Dendritic cell treated with granulocyte-macrophage colony-stimulating factor and Interleukin-4, amounts not matched to agents 40 ng/mL and 50 ng/mL, for 4 days (primary cell): ENCODE measurements around the gene ATF2.

Experiments
- H3K27ac Mint-ChIP-seq: one replicate; pipeline ENCODE4 v1.8.0; 2022; ENCODE audit warnings: mild to moderate bottlenecking, mixed read lengths
- H3K27me3 Mint-ChIP-seq: one replicate; pipeline ENCODE4 v1.8.0; 2022; ENCODE audit warnings: mild to moderate bottlenecking, mixed read lengths
- H3K36me3 Mint-ChIP-seq: one replicate; pipeline ENCODE4 v1.8.0; 2022; ENCODE audit warnings: low read depth, mixed read lengths
- H3K4me1 Mint-ChIP-seq: one replicate; pipeline ENCODE4 v1.8.0; 2022; ENCODE audit warnings: low read depth, mixed read lengths
- H3K4me3 Mint-ChIP-seq: one replicate; pipeline ENCODE4 v1.8.0; 2022; ENCODE audit warnings: mild to moderate bottlenecking, moderate library complexity, mixed read lengths
- H3K9me3 Mint-ChIP-seq: one replicate; pipeline ENCODE4 v1.8.0; 2022; ENCODE audit warnings: mixed read lengths
- intact Hi-C: fragments of 100-400 bp; cut with micrococcal nuclease; formaldehyde crosslinking; loops from one replicate; pipeline ENCODE4 v1.15.0; 2022

Gene ATF2, protein sequence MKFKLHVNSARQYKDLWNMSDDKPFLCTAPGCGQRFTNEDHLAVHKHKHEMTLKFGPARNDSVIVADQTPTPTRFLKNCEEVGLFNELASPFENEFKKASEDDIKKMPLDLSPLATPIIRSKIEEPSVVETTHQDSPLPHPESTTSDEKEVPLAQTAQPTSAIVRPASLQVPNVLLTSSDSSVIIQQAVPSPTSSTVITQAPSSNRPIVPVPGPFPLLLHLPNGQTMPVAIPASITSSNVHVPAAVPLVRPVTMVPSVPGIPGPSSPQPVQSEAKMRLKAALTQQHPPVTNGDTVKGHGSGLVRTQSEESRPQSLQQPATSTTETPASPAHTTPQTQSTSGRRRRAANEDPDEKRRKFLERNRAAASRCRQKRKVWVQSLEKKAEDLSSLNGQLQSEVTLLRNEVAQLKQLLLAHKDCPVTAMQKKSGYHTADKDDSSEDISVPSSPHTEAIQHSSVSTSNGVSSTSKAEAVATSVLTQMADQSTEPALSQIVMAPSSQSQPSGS

DNA sequence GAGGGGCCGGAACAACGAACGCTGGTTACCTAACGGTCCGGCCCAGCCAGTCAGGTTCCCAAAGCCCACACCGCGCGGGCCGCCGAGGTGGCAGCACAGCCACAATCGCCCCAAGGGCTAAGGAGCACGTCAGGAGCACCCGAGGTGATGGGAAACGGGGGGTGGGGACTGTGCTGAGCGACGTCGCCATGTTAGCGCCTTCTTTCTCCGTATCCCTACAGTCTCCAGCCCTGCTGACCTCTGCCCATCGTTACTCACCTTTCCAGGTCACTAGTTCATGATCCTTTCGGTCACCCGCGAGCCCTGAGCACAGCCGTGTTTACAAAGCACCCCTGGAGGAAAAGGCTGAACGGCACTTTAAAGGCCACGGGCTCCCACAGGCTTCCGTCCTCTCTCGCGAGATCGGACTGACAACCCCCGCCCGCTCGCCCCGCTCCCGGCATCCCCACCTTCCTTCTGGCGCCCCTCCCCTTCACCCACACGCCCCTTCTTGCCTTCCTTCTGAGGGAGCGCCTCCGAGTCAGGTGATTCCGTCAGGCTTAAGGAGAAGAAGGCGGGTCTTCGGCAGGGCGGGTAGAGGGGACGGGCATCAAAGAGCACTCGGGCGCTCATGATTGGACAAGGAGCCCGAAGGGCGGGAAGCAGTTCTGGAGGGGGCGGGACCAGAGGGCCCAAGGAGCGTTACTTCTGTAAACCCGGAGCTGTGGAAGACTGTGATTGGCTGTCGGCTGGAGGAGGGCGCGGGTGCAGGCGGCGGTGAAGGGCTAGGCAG, at the start of gene ATF2:
TSS of gene ATF2 (minus strand) at position 412 of the 772 bp plus-strand sequence. CDS start 31,760 bp downstream, outside the sequence.
- Mint-ChIP-seq H3K4me1 (peaks cover 22% of the 10 kb centered on the region), H3K27me3 (no peaks in the 10 kb centered on the region), H3K27ac (peak within 1 kb of the TSS; percentile 95), H3K9me3 (no peaks in the 10 kb centered on the region), H3K36me3 (peaks cover 28% of the 10 kb centered on the region), H3K4me3 (peak within 1 kb of the TSS; percentile 98)
- intact Hi-C loops: loop anchor here (1.0 to 5.0 kb wide), 2 partner anchors 13 to 681 kb away; partner anchors contain the start of genes ATP5MC3 and GPR155

DNA sequence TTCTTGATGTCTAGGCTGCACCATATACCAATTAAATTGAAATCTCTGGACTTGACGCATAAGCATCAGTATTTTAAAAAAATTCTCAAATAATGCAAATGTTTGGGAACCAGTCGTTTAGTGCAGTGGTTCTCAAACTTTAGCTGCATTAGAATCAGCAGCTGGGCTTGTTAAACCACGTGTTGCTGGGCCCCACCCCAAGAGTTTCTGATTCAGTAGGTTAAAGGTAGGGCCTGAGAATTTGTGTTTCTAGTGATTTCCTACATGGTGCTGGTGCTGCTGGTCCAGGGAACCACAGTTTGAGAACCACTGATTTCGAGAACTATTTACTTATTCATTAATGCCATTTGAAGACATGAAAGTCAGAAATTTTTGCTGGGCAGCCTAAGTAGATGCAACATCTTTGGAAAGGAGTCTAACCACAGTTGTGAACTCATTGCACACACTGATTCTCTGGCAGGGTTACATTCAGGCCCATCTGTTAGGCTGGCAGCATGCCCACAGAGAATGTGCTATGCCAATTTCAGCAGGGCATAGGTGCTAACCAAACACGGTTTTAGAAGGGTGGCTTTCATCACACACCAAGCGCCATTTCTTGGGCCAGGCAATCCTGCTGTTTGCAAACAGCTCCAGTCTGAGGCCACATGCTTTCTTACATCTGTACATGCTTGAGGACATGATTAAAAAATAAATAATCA, 39.9 kb upstream of the ATF2 start:
- intact Hi-C loops: no loop called here
- H3K4me3 Mint-ChIP-seq: no peak overlapping the region
- no peaks in the 10 kb centered on the region for H3K4me1 Mint-ChIP-seq
- no peaks in the 10 kb centered on the region for H3K9me3 Mint-ChIP-seq
- H3K36me3 Mint-ChIP-seq: no peaks in the 10 kb centered on the region
- H3K27ac Mint-ChIP-seq: no peak overlapping the region
- peaks cover 14% of the 10 kb centered on the region for H3K27me3 Mint-ChIP-seq

DNA sequence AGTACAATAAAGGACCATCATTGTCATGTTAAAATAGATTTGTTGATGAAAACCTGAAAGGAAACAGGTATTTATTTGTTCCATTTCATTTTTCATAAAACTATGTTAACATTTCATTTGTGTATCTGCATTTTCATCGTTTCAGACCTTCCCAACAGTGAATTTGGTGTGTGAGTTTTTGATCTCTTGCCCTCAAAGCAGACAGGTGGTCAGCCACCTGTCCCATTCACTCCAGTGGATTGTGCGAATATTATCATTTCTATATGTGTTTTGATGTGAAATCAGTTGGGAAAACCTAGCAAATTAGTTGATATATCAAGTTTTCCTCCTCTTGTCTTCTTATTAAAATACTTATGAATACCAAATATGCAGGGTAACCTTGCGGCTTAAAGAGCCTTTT, 38.9 kb upstream of the ATF2 start:
- Mint-ChIP-seq H3K27me3 (peaks cover 16% of the 10 kb centered on the region), H3K4me1 (no peaks in the 10 kb centered on the region), H3K27ac (no peak overlapping the region), H3K4me3 (no peak overlapping the region), H3K9me3 (no peaks in the 10 kb centered on the region), H3K36me3 (no peaks in the 10 kb centered on the region)
- intact Hi-C loops: no loop called here

DNA sequence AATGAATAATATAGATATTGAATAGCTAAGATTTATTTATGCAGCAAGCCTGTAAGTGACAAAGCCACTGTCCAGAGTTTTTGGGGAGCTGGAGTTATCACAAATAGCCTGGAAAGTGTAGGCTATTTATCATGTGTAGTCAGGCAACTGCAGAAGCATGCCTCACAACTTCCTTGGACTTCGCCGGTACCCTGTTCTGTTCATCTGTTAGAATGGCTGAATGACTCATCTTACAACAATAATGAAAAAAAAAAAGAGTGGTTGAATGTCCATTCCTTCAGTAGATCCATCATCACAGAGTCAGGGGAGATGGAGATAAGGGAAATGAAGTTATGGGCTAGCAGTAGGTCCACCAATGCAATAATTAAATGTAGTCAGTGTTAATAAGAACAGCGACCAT, 37.5 kb upstream of the ATF2 start:
- Mint-ChIP-seq H3K27ac (no peak overlapping the region), H3K36me3 (no peaks in the 10 kb centered on the region), H3K4me3 (no peak overlapping the region), H3K9me3 (no peaks in the 10 kb centered on the region), H3K4me1 (no peaks in the 10 kb centered on the region), H3K27me3 (peaks cover 14% of the 10 kb centered on the region)
- intact Hi-C loops: no loop called here

DNA sequence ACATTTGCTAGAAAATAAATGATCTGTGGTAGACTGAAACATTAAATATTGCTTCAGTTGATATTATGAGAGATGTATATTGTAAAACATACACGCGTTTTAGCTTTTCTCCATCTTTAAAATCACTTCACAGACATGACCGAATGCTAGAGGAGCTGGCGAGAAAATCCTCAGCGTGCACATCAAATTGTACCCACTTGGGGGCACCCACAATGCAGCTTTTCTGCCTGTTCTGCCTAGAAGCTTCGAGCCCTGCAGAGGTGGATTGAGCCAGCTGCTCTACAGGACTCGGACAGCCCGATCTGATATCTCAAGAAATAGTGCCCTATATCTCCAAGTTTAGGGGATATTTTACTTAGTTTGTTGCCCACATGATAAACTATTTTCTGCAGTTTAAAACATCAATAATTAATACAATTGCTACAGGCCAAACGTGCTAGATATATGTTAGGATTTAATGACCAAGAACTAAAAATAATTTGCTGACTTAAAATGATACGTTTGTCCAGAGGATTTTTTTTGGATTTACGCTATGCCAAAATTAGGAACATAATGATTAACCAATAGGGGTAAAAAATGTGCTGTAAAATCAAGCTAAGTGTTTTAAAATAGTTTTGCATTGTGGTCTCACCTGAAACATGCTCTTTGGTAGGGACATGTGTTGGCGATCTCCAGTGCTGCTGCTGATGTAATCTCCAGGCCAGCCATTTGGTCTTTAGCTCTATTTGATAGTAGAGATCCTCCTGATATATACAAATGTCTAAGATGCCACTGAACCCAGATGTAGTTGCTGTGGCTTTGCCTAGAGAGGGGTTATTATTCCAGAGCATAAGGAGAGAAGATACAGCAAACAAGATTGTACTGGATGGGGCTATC, 35.9 kb upstream of the ATF2 start:
- Mint-ChIP-seq H3K27me3 (peaks cover 15% of the 10 kb centered on the region), H3K27ac (no peak overlapping the region), H3K4me3 (no peak overlapping the region), H3K36me3 (no peaks in the 10 kb centered on the region), H3K4me1 (no peaks in the 10 kb centered on the region), H3K9me3 (peaks cover 8% of the 10 kb centered on the region)
- intact Hi-C loops: no loop called here

DNA sequence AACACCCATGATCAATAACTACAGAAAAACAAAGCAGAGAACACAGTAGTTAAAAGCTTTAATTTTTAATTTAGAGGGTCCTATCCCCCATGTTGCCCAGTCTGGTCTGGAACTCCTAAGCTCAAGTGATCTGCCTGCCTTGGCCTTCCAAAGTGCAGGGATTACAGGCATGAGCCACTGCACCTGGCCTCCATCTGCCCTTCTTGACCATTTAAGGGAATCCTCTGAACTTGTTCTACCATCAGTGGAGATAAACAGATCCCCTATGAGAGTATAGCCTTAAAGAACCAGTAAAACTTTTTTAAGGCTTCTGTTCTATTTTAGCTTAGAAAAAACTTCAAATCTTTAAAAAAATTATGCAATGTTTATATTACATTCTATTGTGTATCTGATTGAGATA, 27.0 kb upstream of the ATF2 start:
- no peaks in the 10 kb centered on the region for H3K36me3 Mint-ChIP-seq
- no peak overlapping the region for H3K27ac Mint-ChIP-seq
- intact Hi-C loops: no loop called here
- H3K4me1 Mint-ChIP-seq: no peaks in the 10 kb centered on the region
- peaks cover 8% of the 10 kb centered on the region for H3K9me3 Mint-ChIP-seq
- H3K27me3 Mint-ChIP-seq: peaks cover 6% of the 10 kb centered on the region
- H3K4me3 Mint-ChIP-seq: no peak overlapping the region

DNA sequence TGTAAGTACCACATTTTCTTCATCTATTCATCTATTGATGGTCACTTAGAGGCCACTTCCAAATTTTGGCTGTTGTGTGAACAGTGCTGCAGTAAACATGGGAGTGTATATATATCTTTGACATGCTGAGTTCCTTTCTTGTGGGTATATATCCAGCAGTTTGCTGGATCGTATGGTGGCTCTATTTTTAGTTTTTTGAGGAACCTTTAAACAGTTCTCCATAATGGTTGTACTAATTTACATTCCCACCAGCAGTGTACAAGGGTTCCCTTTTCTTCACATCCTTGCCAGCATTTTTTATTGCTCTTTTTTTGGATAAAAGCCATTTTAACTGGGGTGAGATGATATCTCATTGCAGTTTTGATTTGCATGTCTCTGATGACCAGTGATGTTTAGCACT, 20.8 kb upstream of the ATF2 start:
- Mint-ChIP-seq H3K4me1 (peaks cover 8% of the 10 kb centered on the region), H3K27ac (no peak overlapping the region), H3K9me3 (no peaks in the 10 kb centered on the region), H3K36me3 (no peaks in the 10 kb centered on the region), H3K27me3 (peaks cover 10% of the 10 kb centered on the region), H3K4me3 (no peak overlapping the region)
- intact Hi-C loops: no loop called here

DNA sequence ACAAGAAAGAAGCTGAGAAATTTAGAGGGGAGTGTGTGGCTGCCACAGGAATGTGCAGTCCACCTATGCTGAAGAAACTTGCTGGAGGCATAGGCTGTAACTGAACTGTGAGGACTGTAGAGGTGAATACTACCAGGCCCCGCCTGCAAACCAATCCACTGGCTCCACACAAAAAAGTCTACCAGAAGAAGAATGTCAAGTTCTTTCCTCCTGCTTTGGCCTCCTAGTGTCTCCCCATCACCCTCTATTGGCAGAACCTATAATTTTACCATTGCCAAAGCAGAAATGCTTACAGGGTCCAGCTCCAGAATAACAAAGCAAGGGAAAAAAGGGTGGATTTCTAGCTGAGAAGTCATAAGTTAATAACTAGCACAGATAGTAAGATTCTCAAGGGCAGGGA, 19.4 kb upstream of the ATF2 start:
- intact Hi-C loops: no loop called here

DNA sequence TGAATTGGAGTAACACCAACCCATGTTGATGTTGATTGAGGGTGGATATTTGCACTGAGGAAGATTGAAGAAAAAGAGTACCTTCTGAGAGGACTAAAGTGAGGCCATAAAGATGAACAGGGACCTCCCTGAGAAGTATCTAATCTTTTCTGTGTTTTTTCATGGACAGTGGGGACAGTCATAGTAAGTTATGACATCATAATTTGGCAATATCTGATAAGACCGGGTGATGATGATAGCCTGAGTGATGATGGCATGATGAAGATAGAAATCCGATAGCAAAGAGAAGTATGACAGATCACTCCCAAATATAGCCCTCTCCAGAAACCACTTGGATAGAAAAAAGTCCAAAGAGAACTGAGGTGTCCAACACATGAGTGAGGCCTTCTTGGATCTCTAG, 15.7 kb upstream of the ATF2 start:
- peaks cover 36% of the 10 kb centered on the region for H3K36me3 Mint-ChIP-seq
- peaks cover 21% of the 10 kb centered on the region for H3K4me1 Mint-ChIP-seq
- no peaks in the 10 kb centered on the region for H3K9me3 Mint-ChIP-seq
- peaks cover 3% of the 10 kb centered on the region for H3K27me3 Mint-ChIP-seq
- no peak overlapping the region for H3K27ac Mint-ChIP-seq
- H3K4me3 Mint-ChIP-seq: no peak overlapping the region
- intact Hi-C loops: no loop called here

More for the DNA sequence above, 19.4 kb upstream of the ATF2 start:
- H3K36me3 Mint-ChIP-seq: no peaks in the 10 kb centered on the region
- H3K9me3 Mint-ChIP-seq: no peaks in the 10 kb centered on the region
- H3K27me3 Mint-ChIP-seq: peaks cover 11% of the 10 kb centered on the region
- H3K27ac Mint-ChIP-seq: no peak overlapping the region
- H3K4me3 Mint-ChIP-seq: no peak overlapping the region
- H3K4me1 Mint-ChIP-seq: peaks cover 8% of the 10 kb centered on the region

DNA sequence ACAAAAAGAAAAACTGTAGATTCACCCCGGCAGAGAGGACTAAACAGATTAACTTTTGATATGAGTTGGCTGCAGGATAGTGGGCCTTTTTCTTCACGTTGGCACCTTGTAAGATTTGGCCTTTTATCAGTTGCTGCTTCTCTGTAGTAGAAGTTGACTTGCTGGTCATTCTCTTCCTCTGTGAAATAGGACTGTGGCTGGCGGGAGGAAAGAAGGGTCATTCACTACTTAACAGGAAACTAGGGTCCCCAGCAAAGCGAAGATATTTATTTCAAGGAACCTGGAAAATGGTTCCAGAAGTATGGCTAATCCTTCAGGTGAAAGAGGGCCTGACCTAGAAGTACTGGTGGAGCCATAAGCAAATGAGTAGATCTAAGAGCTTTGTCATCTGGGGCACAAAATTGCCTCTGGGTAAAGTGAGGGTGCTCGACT, 13.9 kb upstream of the ATF2 start:
- H3K9me3 Mint-ChIP-seq: no peaks in the 10 kb centered on the region
- intact Hi-C loops: loop anchor here (1.0 kb wide), 1 partner anchor 14 kb away; the partner anchor contains the start of gene ATF2
- H3K4me3 Mint-ChIP-seq: peak overlapping the region; percentile 92
- peaks cover 53% of the 10 kb centered on the region for H3K36me3 Mint-ChIP-seq
- peaks cover 16% of the 10 kb centered on the region for H3K4me1 Mint-ChIP-seq
- H3K27ac Mint-ChIP-seq: peak overlapping the region; percentile 95
- peaks cover 2% of the 10 kb centered on the region for H3K27me3 Mint-ChIP-seq

DNA sequence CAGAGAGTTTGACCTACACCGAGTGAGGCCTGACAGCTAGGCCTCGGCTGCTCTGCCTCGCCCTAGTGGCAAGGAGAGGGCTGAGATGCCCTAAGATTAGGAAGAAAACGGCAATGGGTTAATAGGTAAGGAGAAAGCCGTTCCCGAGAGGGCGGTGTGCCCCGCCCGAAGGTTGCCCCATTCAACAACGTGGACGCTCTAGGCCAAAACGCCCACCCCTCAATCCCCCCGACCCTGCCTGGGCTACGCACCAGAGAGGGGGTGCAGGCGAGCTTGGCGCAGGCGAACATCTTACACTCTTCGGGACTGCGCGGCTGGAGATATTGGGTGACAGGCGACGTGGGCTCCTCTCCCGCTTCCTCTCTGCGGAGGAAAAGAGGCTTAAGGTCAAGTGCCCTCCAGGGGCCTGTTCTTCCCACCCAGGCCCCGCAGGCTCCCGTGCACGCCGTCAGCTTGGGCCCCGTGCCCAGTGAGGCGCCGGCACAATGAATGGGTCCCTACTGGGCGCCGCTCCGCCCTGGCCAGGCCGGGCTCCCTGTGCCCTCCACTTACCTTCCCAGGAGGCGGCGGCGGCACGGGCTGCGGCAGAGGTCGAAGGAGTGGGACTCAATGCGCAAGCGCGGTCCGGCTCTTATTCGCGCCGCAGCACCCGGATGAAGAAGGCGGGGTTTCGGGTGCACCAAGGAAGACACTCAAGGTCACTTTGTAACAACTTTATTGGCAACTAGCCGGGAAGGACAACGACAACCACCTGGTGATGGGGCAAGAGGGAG, 13.3 kb upstream of the ATF2 start, which contains the start of gene ATP5MC3:
TSS of gene ATP5MC3 (minus strand) at position 607 of the 773 bp plus-strand sequence. CDS start at position 290, 317 bp downstream.
- H3K27ac Mint-ChIP-seq: peak within 1 kb of the TSS; percentile 95

DNA sequence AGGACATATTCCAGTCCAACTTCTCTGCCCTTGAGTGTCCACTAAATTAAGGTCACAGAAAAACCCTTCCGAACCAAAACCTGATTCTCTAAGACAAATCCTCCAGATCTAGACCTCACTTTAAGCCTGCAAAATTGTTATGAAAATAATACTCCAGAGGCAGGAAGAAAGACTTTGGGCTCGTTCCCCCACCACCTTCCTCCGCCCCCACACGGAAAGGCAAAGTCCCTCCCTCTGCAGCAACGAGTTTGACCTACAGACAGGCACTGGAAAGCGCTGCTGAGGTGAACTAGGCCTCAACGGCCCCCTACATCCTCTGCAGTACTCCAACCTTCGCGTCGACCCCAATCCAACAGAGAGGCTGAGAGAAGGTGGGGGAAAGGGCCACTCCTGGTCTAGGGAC, 12.7 kb upstream of the ATF2 start:
- H3K27me3 Mint-ChIP-seq: peaks cover 2% of the 10 kb centered on the region
- peak overlapping the region; percentile 92 for H3K4me3 Mint-ChIP-seq
- peaks cover 65% of the 10 kb centered on the region for H3K36me3 Mint-ChIP-seq
- peak overlapping the region; percentile 95 for H3K27ac Mint-ChIP-seq
- intact Hi-C loops: loop anchor here (1.0 kb wide), 1 partner anchor 12 kb away; the partner anchor contains the start of gene ATF2
- no peaks in the 10 kb centered on the region for H3K9me3 Mint-ChIP-seq
- peaks cover 16% of the 10 kb centered on the region for H3K4me1 Mint-ChIP-seq

More for the DNA sequence above, 13.3 kb upstream of the ATF2 start, which contains the start of gene ATP5MC3:
- H3K36me3 Mint-ChIP-seq: peaks cover 59% of the 10 kb centered on the region
- peak within 1 kb of the TSS; percentile 92 for H3K4me3 Mint-ChIP-seq
- intact Hi-C loops: loop anchor here (1.0 kb wide), 1 partner anchor 13 kb away; the partner anchor contains the start of gene ATF2
- H3K4me1 Mint-ChIP-seq: peaks cover 16% of the 10 kb centered on the region
- H3K9me3 Mint-ChIP-seq: no peaks in the 10 kb centered on the region
- peaks cover 2% of the 10 kb centered on the region for H3K27me3 Mint-ChIP-seq
